Measurements from ENCODE around the gene GPR85. TPM values are rescaled to one million over a fixed set of nuclear protein-coding genes. Genes with fewer than 3 reads are reported as not detected.

The GPR85 gene
- total and polyA plus RNA-seq, 2 donors (not counting 1 experiment from before 2014, with no cell fraction given), result 3.0 to 9.2 TPM

GRCh38 chr7:113120647-113121046 is 34.0 kb upstream of the GPR85 start:
- TF ChIP-seq EZH2 (IDR thresholded peaks at IDR 0.05; ENCODE audit: low read length, missing control alignments) (no peak), CTCF (conservative IDR thresholded peaks at IDR 0.05 in 1 of 2, IDR thresholded peaks at IDR 0.05 in 1 of 2; ENCODE audit: low read depth in 1 of 2, low read length in 2 of 2) (no peak)
- no peak overlapping the region for H3K9ac ChIP-seq (ENCODE audit: insufficient read depth, low read length)
- no peaks in the 10 kb centered on the region for H3K27me3 ChIP-seq (ENCODE audit: control insufficient read depth, insufficient read depth, low read length)
- no peak overlapping the region for H3K4me3 ChIP-seq (replicated peaks in 1 of 4; ENCODE audit: control extremely low read depth in 1 of 4, insufficient read depth in 1 of 4, low read depth in 3 of 4, low read length in 4 of 4)
- DNase-seq (ENCODE audit: low read depth in 2 of 2), result no peak
- H2AFZ ChIP-seq (ENCODE audit: low read length), result no peak overlapping the region
- no peaks in the 10 kb centered on the region for H3K4me1 ChIP-seq (ENCODE audit: control insufficient read depth, extremely low read depth, insufficient read depth, low read length)
- H3K36me3 ChIP-seq (ENCODE audit: control insufficient read depth, insufficient read depth, low read length), result no peaks in the 10 kb centered on the region
- no peak overlapping the region for H3K27ac ChIP-seq (ENCODE audit: insufficient read depth, low read length)
- H4K20me1 ChIP-seq (ENCODE audit: control insufficient read depth, extremely low read depth, insufficient read depth, low read length), result no peaks in the 10 kb centered on the region
- no peak overlapping the region for H3K4me2 ChIP-seq (ENCODE audit: extremely low read depth, insufficient read depth, low read length)
- H3K9me3 ChIP-seq (ENCODE audit: control insufficient read depth, insufficient read depth, low read depth, low read length), result no peaks in the 10 kb centered on the region
- no peaks in the 10 kb centered on the region for H3K79me2 ChIP-seq (ENCODE audit: control insufficient read depth, insufficient read depth, low read length)

GRCh38 chr7:113119429-113119828 is 32.8 kb upstream of the GPR85 start:
- no peak overlapping the region for H3K4me3 ChIP-seq (replicated peaks in 1 of 4; ENCODE audit: control extremely low read depth in 1 of 4, insufficient read depth in 1 of 4, low read depth in 3 of 4, low read length in 4 of 4)

More at GRCh38 chr7:113119429-113119828, 32.8 kb upstream of the GPR85 start:
- Histone ChIP-seq H2AFZ (ENCODE audit: low read length) (no peak overlapping the region), H3K4me2 (ENCODE audit: extremely low read depth, insufficient read depth, low read length) (no peak overlapping the region), H3K4me1 (ENCODE audit: control insufficient read depth, extremely low read depth, insufficient read depth, low read length) (no peaks in the 10 kb centered on the region), H3K27ac (ENCODE audit: insufficient read depth, low read length) (no peak overlapping the region), H3K36me3 (ENCODE audit: control insufficient read depth, insufficient read depth, low read length) (no peaks in the 10 kb centered on the region), H3K9ac (ENCODE audit: insufficient read depth, low read length) (no peak overlapping the region), H3K9me3 (ENCODE audit: control insufficient read depth, insufficient read depth, low read depth, low read length) (no peaks in the 10 kb centered on the region), H3K79me2 (ENCODE audit: control insufficient read depth, insufficient read depth, low read length) (no peaks in the 10 kb centered on the region), H3K27me3 (ENCODE audit: control insufficient read depth, insufficient read depth, low read length) (no peaks in the 10 kb centered on the region), H4K20me1 (ENCODE audit: control insufficient read depth, extremely low read depth, insufficient read depth, low read length) (no peaks in the 10 kb centered on the region)
- DNase-seq (ENCODE audit: low read depth in 2 of 2), result no peak
- TF ChIP-seq CTCF (conservative IDR thresholded peaks at IDR 0.05 in 1 of 2, IDR thresholded peaks at IDR 0.05 in 1 of 2; ENCODE audit: low read depth in 1 of 2, low read length in 2 of 2) (no peak), EZH2 (IDR thresholded peaks at IDR 0.05; ENCODE audit: low read length, missing control alignments) (no peak)
